Renal cortex interstitium (tissue), 11 donors: ENCODE results near the gene MAN1C1. TPM values are rescaled to one million over a fixed set of nuclear protein-coding genes. Genes with fewer than 3 reads are reported as not detected.
"Not testable (repeated sequence)": the region's sequence is repeated elsewhere in the genome, so short reads cannot be mapped to it uniquely, and the experiment has no call there.

Experiments used
- DNase-seq, 11 donors: peaks; one replicate each; pipeline ENCODE4 v3.0.0-alpha.2; 2013; ENCODE audit warnings: low read depth in 9 of 11, low spot score in 4 of 11; ENCODE audit errors: extremely low read depth in 1 of 11
- polyA plus RNA-seq, 3 donors: library from polyadenylated mRNA; unstranded; fragments of 120-200 nt; gene quantifications; one replicate each; pipeline ENCODE4 v1.2.1, GENCODE V29; 2013; ENCODE audit not compliant: insufficient read length in 3 of 3

MAN1C1 gene
- polyA plus RNA-seq, 3 donors, result 12.4 to 18.0 (median 14.0) TPM

- DNase-seq, result no peak
Observed at GRCh38 chr1:25623007-25623406, 6.4 kb downstream of the MAN1C1 start.

GRCh38 chr1:25623731-25624130 lies 7.1 kb downstream of the MAN1C1 start:
- DNase-seq, result no peak

GRCh38 chr1:25624156-25624555 lies 7.6 kb downstream of the MAN1C1 start:
- DNase-seq, result no peak

GRCh38 chr1:25624604-25625003 lies 8.0 kb downstream of the MAN1C1 start:
- DNase-seq, result no peak

- no peak for DNase-seq
Observed at GRCh38 chr1:25626018-25626417, 9.4 kb downstream of the MAN1C1 start.

GRCh38 chr1:25628741-25629421 lies 12.3 kb downstream of the MAN1C1 start:
- DNase-seq, result no peak

- DNase-seq, result no peak
Observed at GRCh38 chr1:25629836-25630235, 13.2 kb downstream of the MAN1C1 start.

GRCh38 chr1:25631750-25632485 lies 15.3 kb downstream of the MAN1C1 start:
- DNase-seq, result no peak

GRCh38 chr1:25634066-25634465 lies 17.5 kb downstream of the MAN1C1 start:
- no peak for DNase-seq

GRCh38 chr1:25634896-25635295 lies 18.3 kb downstream of the MAN1C1 start:
- no peak for DNase-seq

- not testable (repeated sequence) for DNase-seq
Observed at GRCh38 chr1:25636141-25636540, 19.6 kb downstream of the MAN1C1 start.

GRCh38 chr1:25640646-25641328 lies 24.2 kb downstream of the MAN1C1 start:
- no peak for DNase-seq

GRCh38 chr1:25641329-25641725 lies 24.7 kb downstream of the MAN1C1 start:
- DNase-seq, result no peak

- no peak for DNase-seq
Observed at GRCh38 chr1:25641931-25642573, 25.5 kb downstream of the MAN1C1 start.

GRCh38 chr1:25642574-25643108 lies 26.1 kb downstream of the MAN1C1 start:
- no peak for DNase-seq

GRCh38 chr1:25643929-25644328 lies 27.3 kb downstream of the MAN1C1 start:
- DNase-seq, result no peak

GRCh38 chr1:25644962-25645361 lies 28.4 kb downstream of the MAN1C1 start:
- no peak for DNase-seq

GRCh38 chr1:25645637-25646400 lies 29.2 kb downstream of the MAN1C1 start:
- no peak for DNase-seq

- no peak for DNase-seq
Observed at GRCh38 chr1:25647106-25647505, 30.5 kb downstream of the MAN1C1 start.
